HPDE6-E6E7 (cell line): ENCODE measurements around the gene P3H4.
"Not testable (repeated sequence)": the region's sequence is repeated elsewhere in the genome, so short reads cannot be mapped to it uniquely, and the experiment has no call there.

Experiments
- DNase-seq: peaks from one replicate; pipeline ENCODE4 v3.0.0; 2011; ENCODE audit warnings: missing footprints; ENCODE audit errors: extremely low spot score

The P3H4 gene, protein sequence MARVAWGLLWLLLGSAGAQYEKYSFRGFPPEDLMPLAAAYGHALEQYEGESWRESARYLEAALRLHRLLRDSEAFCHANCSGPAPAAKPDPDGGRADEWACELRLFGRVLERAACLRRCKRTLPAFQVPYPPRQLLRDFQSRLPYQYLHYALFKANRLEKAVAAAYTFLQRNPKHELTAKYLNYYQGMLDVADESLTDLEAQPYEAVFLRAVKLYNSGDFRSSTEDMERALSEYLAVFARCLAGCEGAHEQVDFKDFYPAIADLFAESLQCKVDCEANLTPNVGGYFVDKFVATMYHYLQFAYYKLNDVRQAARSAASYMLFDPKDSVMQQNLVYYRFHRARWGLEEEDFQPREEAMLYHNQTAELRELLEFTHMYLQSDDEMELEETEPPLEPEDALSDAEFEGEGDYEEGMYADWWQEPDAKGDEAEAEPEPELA

GRCh38 chr17:41811549-41812380, at the start of gene P3H4:
P3H4 (minus strand) TSS chr17:41811949; CDS start chr17:41811915, 34 bp downstream.
- DNase-seq, result peak; percentile 75

- no peak for DNase-seq
Measured at GRCh38 chr17:41860254-41860931, 48.6 kb upstream of the P3H4 start.

DNA sequence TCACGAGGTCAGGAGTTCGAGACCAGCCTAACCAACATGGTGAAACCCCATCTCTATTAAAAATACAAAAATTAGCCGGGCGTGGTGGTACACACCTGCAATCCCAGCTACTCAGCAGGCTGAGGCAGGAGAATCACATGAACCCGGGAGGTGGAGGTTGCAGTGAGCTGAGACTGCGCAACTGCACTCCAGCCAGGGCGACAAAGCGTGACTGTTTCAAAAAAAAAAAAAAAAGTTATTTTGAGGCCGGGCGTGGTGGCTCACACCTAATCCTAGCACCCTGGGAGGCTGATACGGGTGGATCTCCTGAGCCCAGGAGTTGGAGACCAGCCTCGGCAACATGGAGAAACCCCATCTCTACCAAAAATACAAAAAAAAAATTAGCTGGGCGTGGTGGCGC, 39.6 kb upstream of the P3H4 start:
- not testable (repeated sequence) for DNase-seq

GRCh38 chr17:41849251-41849990, 37.7 kb upstream of the P3H4 start:
- no peak for DNase-seq

DNA sequence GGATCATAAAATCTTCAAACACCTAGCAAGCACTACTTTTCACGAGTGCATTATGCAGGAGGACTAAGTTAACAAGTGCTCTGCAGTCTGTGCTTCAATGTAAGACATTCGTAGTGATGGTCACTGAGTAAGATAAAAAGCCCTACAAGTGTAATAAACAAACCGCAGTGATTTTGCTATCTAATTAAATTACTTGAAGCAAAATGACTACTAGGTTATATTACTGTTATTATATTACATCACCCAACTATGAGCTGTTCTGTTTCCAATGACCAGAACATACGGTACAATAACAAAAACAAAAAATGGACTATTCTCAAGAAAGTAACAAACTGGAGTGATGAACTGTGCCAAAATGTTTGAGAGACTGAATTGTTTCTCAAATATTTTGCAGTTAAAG, 37.0 kb upstream of the P3H4 start:
- DNase-seq, result no peak

- DNase-seq, result no peak
Measured at GRCh38 chr17:41844971-41845370, 33.2 kb upstream of the P3H4 start.

- DNase-seq, result not testable (repeated sequence)
Measured at GRCh38 chr17:41840781-41841180, 29.0 kb upstream of the P3H4 start.

DNA sequence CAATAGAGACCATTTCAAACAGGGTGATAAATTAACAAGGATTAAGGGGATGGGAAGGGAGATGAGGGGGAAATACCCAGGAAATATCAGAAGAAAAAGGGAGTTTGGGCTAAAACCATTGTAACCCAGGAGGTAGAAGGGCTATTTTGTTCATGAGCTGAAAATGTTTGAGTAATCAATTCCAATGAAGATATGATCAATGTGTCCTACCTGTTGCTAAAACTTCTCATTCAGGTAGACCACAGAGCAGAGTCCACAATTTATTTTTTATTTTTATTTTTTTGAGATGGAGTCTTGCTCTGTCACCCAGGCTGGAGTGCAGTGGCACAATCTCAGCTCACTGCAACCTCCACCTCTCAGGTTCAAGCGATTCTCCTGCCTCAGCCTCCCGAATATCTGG, 27.7 kb upstream of the P3H4 start:
- DNase-seq, result not testable (repeated sequence)

DNA sequence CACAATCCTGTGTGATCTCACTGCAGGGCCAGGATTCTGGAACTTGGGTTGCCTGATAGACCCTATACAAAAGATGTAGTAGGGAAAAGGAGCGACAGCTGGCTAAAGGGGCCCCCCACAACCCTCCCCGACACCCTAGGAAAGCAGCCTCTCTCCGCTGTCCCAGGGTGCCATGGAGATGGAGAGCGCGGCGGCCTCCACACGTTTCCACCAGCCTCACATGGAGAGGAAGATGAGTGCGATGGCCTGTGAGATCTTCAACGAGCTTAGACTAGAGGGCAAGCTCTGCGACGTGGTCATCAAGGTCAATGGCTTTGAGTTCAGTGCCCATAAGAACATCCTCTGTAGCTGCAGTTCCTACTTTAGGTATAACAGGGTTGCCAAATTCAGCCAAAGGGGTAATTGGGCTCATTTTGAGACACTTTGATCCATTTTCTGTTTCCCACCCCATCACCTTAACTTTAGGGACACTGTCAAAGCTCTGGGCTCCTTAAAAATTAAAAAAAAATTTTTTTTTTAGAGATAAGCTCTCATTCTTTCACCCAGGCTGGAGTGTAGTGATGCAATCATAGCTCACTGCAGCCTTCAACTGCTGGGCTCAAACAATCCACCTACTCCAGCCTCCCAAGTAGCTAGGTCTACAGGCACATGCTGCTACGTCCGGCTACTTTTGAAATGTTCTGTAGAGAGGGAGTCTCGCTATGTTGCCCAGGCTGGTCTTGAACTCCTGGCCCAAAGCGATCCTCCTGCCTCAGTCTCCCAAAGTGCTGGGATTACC, 26.2 kb upstream of the P3H4 start, which contains the start of gene KLHL10:
KLHL10 (plus strand) TSS at position 65 of the 778 bp plus-strand sequence; CDS start at position 173, 108 bp downstream.
- no peak for DNase-seq

DNA sequence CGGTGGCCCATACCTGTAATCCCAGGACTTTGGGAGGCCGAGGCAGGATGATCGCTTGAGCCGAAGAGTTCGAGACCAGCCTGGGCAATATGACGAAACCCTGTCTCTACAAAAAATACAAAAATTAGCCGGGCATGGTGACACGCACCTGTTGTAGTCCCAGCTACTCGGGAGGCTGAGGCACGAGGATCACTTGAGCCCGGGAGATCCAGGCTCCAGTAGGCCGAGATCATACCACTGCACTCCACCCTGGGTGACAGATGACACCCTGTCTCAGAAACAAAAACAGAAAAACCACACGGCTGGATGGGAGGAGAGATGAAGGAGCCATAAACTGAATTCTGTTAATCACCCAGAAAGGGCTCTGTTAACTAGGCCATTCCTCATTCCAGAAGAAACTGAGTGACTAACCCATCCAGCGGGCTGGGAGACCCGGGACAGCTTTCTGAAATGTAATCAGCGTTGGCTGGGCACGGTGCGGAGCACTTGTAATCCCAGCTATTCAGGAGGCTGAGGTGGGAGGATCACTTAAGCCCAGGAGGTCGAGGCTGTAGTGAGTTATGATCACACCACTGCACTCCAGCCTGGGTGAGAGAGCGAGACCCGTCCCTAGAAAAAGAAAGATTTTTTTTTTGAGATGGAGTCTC, 24.9 kb upstream of the P3H4 start:
- no peak for DNase-seq

DNA sequence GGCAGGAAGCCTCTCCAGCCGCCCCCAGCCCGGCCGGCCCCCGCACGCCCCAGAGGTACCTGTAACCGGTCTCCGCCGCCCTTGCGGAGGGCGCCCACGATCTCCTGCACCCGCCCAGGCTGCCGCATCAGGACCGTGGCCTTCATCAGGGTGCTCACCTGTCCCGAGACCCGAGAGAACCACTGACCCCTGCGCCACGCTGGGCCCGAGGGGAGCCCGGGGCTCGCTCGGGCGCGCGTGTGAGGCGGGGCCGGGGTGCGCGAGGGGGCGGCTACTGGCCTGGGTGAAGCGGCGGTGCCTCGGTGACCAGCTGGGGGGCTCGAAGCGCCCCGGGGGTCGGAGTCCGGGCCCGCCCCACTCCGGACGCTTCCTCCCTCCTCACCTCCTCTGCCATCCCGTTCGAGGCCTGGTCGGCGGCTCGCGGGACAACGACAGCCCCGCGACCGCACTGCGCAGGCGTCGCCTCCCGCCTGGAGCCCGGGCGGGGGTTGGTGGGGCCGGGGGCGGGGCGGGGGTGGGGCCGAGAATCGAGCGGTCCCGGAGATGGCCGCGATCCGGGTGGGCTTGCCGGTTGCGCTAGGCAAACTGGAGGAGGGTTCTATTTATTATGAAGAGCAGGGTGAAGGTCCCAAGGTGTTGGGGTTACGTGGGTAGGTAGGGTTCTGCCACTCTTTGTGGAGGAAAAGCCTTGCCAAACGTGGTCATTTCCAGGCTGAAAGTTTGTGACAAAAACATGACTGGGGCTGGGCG, 24.2 kb upstream of the P3H4 start, which contains the start of gene NT5C3B:
NT5C3B (minus strand) TSS at position 433 of the 750 bp plus-strand sequence; CDS start at position 394, 39 bp downstream.
- DNase-seq, result peak; percentile 72

DNA sequence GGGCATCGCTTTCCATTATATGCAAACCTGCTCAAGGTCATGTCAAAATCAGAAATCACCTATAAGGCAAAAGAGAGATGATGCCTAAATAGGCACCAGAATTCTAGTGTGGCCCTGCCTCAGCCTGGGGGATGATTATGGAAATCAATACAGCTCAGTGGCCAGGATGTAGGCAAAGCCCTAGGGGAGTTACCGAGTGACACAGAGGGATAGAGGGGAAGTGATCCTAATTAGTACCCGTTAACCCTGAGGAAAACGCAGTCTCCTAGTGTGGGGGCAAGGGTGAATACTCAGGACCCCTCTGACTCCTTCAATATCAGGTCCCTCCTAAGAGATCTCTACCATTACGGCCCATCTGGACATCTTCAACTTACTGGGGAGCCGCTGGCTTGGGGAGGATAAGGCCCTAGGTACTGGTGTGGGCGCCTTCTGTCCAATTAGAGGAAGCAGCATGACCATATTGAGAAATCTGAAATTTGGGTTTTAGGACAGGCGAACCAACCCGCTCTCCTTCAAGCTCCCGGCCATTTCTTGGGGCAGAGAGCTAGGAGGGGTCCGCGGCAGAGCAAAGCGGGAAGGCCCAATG, 23.6 kb upstream of the P3H4 start:
- no peak for DNase-seq

- not testable (repeated sequence) for DNase-seq
Measured at GRCh38 chr17:41829961-41830360, 18.2 kb upstream of the P3H4 start.

GRCh38 chr17:41825175-41825845, 13.6 kb upstream of the P3H4 start:
- no peak for DNase-seq

GRCh38 chr17:41824086-41824485, 12.3 kb upstream of the P3H4 start:
- no peak for DNase-seq

DNA sequence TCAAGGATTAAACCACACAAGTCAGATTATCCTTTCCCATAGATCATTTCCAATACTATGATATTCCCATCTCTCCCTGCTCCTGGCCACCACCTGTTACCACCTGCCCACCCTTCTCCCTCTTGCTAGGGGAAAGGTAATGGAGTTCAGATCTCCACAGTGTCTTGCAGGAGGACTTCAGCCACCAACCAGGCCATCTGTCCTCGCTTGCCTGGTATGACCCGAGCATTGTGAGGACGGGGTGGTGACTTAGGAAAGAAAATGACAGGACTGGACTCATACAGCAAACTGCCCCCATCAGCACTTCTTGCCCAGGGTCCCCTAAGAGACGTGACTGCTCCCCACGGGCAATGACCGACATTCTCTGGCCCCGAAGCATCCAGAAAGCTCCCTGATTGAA, 11.8 kb upstream of the P3H4 start:
- DNase-seq, result no peak

DNA sequence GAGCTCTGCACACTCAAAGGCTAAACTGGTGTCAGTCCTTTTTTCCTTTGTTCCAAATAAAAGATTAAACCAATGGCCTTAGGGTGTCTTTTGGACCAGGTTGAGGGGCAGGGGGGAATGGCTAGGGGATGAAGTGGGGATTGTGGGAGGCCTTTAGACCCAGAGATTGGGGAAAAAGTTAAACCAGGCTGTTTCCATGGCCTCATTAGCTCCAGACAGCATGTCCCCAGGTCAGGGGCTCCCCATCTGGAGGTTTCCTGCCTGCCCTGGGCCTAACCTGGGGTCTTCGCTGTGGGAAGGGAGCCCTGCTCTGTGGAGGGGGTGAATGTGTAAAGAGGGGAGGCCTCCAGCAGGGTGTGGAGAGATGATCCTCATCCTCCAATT, 11.4 kb upstream of the P3H4 start:
- DNase-seq, result no peak
